Measurements from ENCODE around the gene MIX23. TPM values are rescaled to one million over a fixed set of nuclear protein-coding genes. Genes with fewer than 3 reads are reported as not detected.

MIX23 gene
- total RNA-seq, 1 experiment from 2014 or later: 76.2 TPM

DNA sequence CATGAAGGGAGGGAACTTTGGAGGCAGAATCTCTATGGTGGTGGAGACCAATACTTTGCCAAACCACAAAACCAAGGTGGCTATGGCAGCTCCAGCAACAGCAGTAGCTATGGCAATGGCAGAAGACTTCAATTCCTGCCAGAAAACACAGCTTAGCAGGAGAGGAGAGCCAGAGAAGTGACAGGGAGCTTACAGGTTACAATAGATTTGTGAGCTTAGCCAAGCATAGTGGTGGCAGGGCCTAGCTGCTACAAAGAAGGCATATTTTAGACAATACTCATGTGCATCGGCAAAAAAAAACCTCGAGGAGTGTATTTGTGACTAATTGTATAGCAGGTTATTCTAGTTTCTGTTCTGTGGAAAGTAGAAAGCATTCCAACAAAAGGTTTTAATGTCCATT is 64.4 kb downstream of the MIX23 start (continued):
- TF ChIP-seq RAD21 (IDR thresholded peaks at IDR 0.05; ENCODE audit: low read depth): no peak
- no peak for TF ChIP-seq FOSL1 (IDR thresholded peaks at IDR 0.05; ENCODE audit: low read depth)
- TF ChIP-seq ELF1 (IDR thresholded peaks at IDR 0.05; ENCODE audit: borderline replicate concordance, low read depth): no peak
- no peak for TF ChIP-seq POLR2AphosphoS5 (IDR thresholded peaks at IDR 0.05; ENCODE audit: low read depth, low read length)
- no peak for TF ChIP-seq CTCF (IDR thresholded peaks at IDR 0.05 in 2 of 3, conservative IDR thresholded peaks at IDR 0.05 in 1 of 3; ENCODE audit: borderline replicate concordance in 1 of 3, insufficient read depth in 1 of 3, low read depth in 2 of 3, low read length in 2 of 3)

- Histone ChIP-seq H3K4me3 (replicated peaks in 1 of 2; ENCODE audit: low read depth in 1 of 2, low read length in 2 of 2) (no peak overlapping the region), H3K27ac (ENCODE audit: low read depth, low read length) (no peak overlapping the region), H3K9ac (ENCODE audit: low read length) (no peak overlapping the region), H3K9me3 (ENCODE audit: control insufficient read depth in 1 of 2, insufficient read depth in 1 of 2, low read depth in 1 of 2, low read length in 2 of 2) (no peaks in the 10 kb centered on the region), H3K36me3 (ENCODE audit: control insufficient read depth in 1 of 2, insufficient read depth in 2 of 2, low read length in 2 of 2) (no peaks in the 10 kb centered on the region), H3K27me3 (ENCODE audit: insufficient read depth, low read length) (no peaks in the 10 kb centered on the region), H3K4me2 (ENCODE audit: low read length) (no peak overlapping the region), H3K9me2 (ENCODE audit: insufficient read depth) (no peaks in the 10 kb centered on the region), H3K79me2 (ENCODE audit: insufficient read depth, low read length) (no peaks in the 10 kb centered on the region), H2AFZ (ENCODE audit: low read depth, low read length, poor library complexity, severe bottlenecking) (no peak overlapping the region), H3K4me1 (ENCODE audit: control insufficient read depth in 1 of 2, insufficient read depth in 2 of 2, low read length in 2 of 2) (no peaks in the 10 kb centered on the region), H4K20me1 (ENCODE audit: insufficient read depth) (no peaks in the 10 kb centered on the region)
- ATAC-seq (no peak), DNase-seq (ENCODE audit: low read depth, low spot score) (no peak)
- ChIA-PET POLR2A (interaction anchor here (1.1 kb wide), 1 partner anchor 9 kb away, joined by 3 read pairs; no protein-coding TSS in a partner anchor), CTCF (no interaction called here), RAD21 (ENCODE audit: low non-redundant PET in 1 of 2, low total read pairs in 2 of 2, uncharacterized antibody in 2 of 2, unreplicated experiment in 2 of 2) (no interaction called here)
- no peak for TF ChIP-seq POLR2A (IDR thresholded peaks at IDR 0.05; ENCODE audit: borderline replicate concordance, extremely low read depth, insufficient read depth, insufficient read length)
- intact Hi-C loops (cut with micrococcal nuclease): no loop called here
- no TSS peak for BruUV-seq (replicated peaks)
These were observed 66.7 kb downstream of the MIX23 start for GRCh38 chr3:122316368-122316767.

DNA sequence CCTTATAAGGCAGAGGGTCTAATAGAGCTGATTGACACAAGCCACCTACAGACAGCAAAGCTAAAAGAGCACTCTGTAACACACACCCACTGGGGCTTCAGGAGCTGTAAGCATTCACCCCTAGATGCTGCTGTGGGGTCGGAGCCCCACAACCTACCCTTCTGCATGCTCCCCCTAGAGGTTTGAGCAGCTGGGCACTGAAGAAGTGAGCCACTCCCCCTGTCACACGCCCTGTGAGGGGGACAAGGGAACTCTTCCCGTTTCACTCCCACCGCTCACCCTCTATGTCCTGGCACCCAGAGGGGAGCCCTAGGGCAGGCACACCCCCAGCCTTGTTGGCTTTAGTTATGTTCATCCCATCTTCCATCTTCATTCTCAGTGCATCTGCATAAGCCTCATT is 67.4 kb downstream of the MIX23 start:
- RAD21 ChIA-PET (ENCODE audit: low non-redundant PET in 1 of 2, low total read pairs in 2 of 2, uncharacterized antibody in 2 of 2, unreplicated experiment in 2 of 2): no interaction called here
- no peak overlapping the region for H3K4me2 ChIP-seq (ENCODE audit: low read length)
- BruUV-seq (replicated peaks): no TSS peak

More for the DNA sequence above, 67.4 kb downstream of the MIX23 start:
- intact Hi-C loops (cut with micrococcal nuclease): no loop called here
- H3K79me2 ChIP-seq (ENCODE audit: insufficient read depth, low read length): no peaks in the 10 kb centered on the region
- H3K4me3 ChIP-seq (replicated peaks in 1 of 2; ENCODE audit: low read depth in 1 of 2, low read length in 2 of 2): no peak overlapping the region
- TF ChIP-seq ELF1 (IDR thresholded peaks at IDR 0.05; ENCODE audit: borderline replicate concordance, low read depth) (no peak), CEBPB (IDR thresholded peaks at IDR 0.05; ENCODE audit: low read depth) (no peak), POLR2A (IDR thresholded peaks at IDR 0.05; ENCODE audit: borderline replicate concordance, extremely low read depth, insufficient read depth, insufficient read length) (no peak), CTCF (IDR thresholded peaks at IDR 0.05 in 2 of 3, conservative IDR thresholded peaks at IDR 0.05 in 1 of 3; ENCODE audit: borderline replicate concordance in 1 of 3, insufficient read depth in 1 of 3, low read depth in 2 of 3, low read length in 2 of 3) (peak in 2 of 3 experiments; percentile 11 to 35; a peak in 2 of 6 replicates), CBX3 (IDR thresholded peaks at IDR 0.05; ENCODE audit: low read depth) (no peak)
- H3K9me3 ChIP-seq (ENCODE audit: control insufficient read depth in 1 of 2, insufficient read depth in 1 of 2, low read depth in 1 of 2, low read length in 2 of 2): no peaks in the 10 kb centered on the region
- H3K9me2 ChIP-seq (ENCODE audit: insufficient read depth): no peaks in the 10 kb centered on the region
- H3K9ac ChIP-seq (ENCODE audit: low read length): no peak overlapping the region
- ATAC-seq: peak; percentile 67
- no peaks in the 10 kb centered on the region for H3K4me1 ChIP-seq (ENCODE audit: control insufficient read depth in 1 of 2, insufficient read depth in 2 of 2, low read length in 2 of 2)
- H3K36me3 ChIP-seq (ENCODE audit: control insufficient read depth in 1 of 2, insufficient read depth in 2 of 2, low read length in 2 of 2): no peaks in the 10 kb centered on the region
- no peaks in the 10 kb centered on the region for H4K20me1 ChIP-seq (ENCODE audit: insufficient read depth)
- POLR2A ChIA-PET: no interaction called here
- no peak for DNase-seq (ENCODE audit: low read depth, low spot score)
- CTCF ChIA-PET: interaction anchor here (0.7 kb wide), 1 partner anchor 9 kb away, joined by 3 read pairs; no protein-coding TSS in a partner anchor
- H2AFZ ChIP-seq (ENCODE audit: low read depth, low read length, poor library complexity, severe bottlenecking): no peak overlapping the region
- H3K27ac ChIP-seq (ENCODE audit: low read depth, low read length): no peak overlapping the region
- no peaks in the 10 kb centered on the region for H3K27me3 ChIP-seq (ENCODE audit: insufficient read depth, low read length)

Measured in HCT116 (cell line).